GM18861 (cell line): ENCODE results near the gene ARHGEF1.

ENCODE experiments used
- ATAC-seq: cut with Tn5 transposase; IDR thresholded peaks from one replicate; pipeline ENCODE4 v1.9.1; 2021; ENCODE audit not compliant: unreplicated experiment

The ARHGEF1 gene

DNA sequence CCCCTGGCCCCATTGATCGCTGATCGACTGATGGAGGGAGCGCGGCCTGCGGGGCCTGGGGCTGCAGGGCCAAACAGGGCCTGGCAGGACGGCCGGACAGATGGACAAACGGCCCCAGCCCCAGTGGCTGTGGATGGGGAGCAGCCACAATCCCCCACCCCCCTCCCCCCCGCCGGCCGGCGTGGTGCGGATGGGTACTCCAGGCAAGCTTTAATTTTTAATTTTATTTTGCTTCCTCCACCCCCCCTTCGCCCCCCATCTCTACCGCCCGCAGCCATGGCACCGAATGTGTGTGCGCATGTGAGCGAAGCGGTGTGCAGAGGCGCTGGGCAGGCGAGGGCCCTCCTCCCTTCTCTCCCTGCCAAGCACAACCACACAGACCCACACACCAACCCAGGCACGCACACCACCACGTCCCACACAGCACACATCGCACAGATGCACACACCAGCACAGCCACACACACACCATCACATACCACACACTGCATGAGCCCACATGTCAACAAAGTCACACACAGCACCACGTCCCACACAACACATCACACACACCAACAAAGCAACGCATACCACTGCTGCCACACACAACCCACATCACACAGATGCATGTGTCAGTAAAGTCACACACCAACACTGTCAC, 32.9 kb downstream of the ARHGEF1 start:
- ATAC-seq = no peak

DNA sequence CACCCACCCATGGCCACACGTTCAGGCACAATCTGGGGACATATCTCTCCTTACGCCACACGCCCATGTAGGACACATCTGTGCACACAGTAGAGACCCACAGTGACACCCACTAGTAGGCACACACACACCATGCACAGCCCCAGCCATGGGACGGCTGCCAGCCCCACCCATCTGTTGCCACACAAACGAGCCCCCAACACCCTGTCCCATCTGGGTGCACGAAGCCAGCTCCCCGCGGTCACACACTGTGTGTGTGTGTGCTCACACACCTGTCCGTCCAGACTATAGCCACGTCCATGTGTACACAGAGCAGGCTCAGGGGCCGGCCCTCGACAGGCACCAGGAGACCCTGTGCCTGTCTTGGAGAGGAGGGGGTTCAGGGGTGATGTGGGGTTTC, 34.7 kb downstream of the ARHGEF1 start:
- no peak for ATAC-seq

GRCh38 chr19:41918095-41918494, 35.1 kb downstream of the ARHGEF1 start:
- ATAC-seq = no peak

DNA sequence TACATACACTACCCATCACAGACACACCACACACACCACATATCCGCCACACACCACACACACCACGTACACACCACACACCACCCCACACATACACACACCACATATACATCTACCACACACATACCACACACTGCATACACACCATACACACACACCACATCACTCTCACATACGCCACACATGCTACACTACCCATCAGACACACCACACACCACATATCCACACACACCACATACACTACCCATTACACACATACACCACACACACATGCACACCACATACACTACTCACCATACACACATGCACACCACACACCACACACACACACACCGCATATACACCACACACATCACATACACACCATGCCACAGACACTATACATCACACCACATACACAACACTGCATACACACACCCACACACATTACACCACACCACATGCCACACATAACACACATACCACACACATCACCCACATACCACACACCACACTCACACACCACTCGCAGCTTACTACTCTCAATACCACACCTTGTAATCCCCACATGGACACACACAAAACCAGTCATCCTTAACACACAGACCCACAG, 35.8 kb downstream of the ARHGEF1 start:
- ATAC-seq = no peak

DNA sequence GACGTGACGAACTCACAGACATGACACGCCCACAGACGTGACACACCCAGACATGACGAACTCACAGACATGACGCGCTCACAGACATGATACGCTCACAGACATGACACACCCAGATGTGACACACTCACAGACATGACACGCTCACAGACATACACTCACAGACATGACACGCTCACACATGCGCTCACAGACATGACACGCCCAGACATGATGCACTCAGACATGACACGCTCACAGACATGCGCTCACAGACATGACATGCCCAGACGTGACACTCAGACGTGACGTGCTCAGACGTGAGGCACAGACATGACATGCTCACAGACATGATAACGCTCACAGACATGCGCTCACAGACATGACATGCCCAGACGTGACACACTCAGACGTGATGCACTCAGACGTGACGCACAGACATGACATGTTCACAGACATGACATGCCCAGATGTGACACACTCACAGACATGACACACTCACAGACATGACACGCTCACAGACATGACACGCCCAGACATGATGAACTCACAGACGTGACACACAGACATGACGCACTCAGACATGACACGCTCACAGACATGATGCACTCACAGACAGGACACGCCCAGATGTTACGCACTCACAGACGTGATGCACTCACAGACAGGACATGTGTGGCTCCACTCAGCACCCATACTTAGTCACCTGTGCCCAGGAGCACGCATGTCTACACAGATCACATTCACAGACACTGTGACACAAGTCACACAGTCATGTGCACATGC, 37.1 kb downstream of the ARHGEF1 start:
- no peak for ATAC-seq

GRCh38 chr19:41920882-41921576, 38.0 kb downstream of the ARHGEF1 start:
- no peak for ATAC-seq

GRCh38 chr19:41921577-41922576, 38.9 kb downstream of the ARHGEF1 start:
- ATAC-seq = no peak

DNA sequence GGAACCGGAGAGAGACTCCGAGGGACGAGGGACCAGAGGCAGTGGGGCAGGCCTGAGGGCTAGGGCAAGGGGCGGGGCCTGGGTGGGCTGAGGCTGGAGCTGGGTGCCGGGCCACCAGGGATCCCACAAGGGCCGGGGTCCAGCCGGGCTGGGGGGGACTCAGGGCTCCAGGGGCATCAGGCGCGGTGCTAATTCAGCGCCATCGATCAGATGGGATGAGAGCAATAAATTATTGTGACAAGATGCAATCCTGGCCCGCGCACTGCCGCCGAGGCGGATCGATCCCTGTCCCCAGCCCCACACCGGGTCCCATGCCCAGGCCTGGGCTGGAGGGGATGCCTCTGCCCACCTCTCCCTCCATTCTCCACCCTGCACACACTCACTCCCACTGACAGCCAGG, 39.6 kb downstream of the ARHGEF1 start:
- ATAC-seq = no peak

DNA sequence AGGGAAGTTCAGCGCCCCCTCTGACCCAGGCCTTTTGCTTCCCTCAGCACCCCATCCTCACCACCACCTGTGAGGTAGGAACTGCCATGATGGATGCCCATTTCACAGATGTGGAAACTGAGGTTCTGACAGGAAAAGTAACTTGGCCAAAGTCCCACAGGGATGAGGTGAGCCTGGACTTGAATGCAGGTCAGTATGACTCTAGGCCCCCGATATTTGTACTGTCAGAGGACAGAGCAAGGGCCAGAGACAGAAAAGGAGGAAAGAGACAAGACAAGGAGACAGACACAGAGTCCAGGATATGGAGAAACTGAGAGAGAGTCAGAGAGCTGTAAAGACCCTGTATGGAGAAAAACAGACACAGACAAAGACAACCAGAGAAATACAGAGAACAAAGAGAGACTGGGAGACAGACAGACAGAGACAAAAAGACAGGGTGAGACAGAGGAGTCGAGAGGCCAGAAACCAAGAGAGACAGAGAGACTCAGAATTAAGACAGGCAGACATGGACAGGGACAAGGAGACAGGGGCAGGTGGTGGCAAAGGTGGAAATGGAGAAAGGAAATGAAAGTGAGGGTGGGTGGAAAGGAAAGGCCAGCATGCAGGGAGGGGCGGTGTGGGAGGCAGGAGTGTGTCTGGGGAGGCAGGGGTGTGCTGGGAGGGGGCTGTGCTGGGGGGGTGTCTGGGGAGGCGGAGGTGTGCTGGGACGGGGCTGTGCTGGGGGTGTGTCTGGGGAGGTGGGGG, 40.2 kb downstream of the ARHGEF1 start:
- ATAC-seq = no peak

GRCh38 chr19:41924151-41925145, 41.5 kb downstream of the ARHGEF1 start:
- no peak for ATAC-seq

- ATAC-seq = no peak
These were observed 42.4 kb downstream of the ARHGEF1 start for GRCh38 chr19:41925208-41926003.

DNA sequence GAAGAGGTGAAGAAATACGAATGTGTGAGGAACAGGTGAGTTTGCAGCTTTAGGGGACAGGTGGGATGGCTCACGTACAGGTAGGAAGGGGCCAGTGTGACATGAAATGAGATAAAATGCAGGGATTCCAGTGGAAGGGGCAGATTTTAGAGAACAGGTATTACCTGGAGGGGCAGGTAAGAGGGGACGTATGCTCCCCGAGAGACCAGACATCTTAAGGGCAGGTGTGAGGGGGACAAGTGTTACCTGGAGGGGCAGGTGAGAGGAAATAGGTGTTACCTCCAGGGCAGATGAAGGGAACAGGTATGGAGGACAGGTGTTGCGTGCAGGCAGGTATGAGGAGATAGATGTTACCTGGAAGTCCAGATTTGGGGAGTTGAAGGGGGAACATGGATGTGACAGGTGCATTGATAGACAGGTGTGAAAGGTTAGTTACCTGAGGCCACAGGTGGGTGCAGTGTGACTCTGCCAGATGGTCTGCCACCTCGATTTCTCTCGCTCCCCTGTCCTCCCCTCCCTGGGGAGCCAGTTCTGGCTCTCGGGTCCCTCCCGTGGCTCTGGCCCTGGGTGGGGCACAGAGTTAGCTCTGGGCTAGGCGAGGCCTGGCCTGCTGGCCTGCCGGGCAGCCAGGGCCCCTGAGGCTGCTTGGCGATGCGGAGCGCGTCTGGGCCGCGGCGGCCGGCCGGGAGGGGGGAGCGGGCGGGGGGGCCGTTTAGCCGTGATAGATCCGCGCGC, 43.2 kb downstream of the ARHGEF1 start:
- no peak for ATAC-seq

DNA sequence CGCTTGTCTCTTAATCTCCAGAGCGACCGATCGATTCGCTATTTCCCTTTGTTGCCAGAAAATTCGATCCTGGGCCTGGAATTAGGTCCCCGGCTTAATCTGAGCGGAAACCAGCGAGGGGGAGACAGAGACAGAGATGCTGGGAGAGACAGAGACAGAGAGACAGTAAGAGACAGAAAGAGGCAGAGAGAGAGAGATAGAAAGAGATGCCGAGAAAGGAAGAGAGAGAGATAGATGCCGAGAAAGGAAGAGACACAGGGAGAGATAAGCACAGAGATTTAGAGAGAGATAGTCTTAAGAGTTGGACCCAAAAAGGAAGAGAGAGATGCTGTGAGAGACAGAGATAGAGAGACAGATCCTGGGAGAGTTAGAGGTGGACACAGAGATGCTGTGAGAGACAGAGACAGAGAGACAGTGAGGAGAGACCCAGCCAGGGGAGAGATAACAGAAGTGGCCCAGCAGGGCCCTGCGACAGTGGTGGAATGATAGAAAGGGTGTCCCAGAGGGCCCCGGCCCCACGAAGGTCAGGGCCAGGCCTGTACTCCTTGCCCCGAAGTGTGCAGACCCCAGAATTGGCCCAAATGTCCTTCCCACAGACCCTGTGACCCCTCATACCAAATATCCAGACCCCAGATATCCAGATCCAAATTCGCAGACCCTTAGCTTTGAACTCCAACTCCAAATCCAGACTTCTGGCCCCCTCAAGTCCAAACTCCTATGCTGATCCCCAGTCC, 43.9 kb downstream of the ARHGEF1 start:
- ATAC-seq = no peak

DNA sequence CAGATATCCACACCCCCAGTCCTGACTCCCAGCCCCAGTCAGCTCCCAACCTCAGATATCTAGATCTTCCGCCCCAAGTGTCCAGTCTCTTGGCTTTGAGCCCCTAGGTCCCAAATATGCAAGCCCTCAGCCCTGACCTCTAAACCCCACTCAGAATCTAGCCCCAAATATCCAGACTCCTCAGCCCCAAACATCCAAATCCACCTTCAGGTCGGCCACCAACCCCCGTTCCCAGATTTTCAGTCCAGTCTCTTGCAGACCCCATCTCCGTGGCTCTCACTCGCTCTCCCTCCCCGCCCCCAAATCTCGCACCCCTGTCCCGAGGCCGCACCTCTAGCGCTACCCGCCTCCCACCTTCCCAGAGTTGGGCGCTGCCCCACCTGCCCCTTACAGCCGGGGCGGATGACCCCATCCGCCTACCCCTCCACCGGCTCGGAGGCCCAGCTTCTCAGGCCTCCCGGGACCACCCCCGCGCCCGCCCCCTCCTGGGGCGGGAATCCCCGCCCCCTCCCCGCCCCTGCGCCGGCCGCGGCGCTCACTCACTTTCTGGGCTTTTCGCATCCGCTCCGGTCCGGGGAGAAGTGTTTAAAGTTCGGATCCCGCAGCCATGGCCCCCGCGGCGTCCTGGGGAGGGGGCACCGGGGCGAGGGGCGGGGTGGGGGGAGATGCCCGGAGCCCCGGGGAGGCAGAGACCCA, 44.7 kb downstream of the ARHGEF1 start:
- no peak for ATAC-seq

DNA sequence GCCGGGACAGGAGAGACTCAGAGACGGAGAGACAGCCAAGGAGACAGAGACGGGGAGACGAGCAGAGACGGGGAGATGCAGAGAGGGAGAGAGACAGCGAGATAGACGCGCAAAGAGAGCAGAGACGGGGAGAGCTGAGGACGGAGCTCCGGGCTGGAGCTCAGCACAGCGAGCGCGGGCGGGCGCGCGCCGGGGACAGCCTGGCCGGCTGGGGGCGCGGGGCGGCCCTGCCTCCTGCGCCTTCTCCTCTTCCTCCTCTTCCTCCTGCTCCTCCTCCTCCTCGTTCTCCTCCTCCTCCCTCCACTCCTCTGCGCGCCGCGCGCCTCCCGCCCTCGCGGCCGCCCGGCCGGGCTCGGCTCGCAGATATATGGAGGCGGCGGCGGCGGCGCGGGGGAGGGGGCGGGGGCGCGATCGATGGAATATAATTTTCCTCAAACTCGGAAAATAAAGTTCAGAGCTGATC, 45.3 kb downstream of the ARHGEF1 start, which contains the start of gene ERFL:
Gene ERFL, minus strand, starts transcription at position 229 of the 463 bp plus-strand sequence. CDS start 15,530 bp downstream, outside the sequence.
- ATAC-seq = no peak
